ENCODE measurements around the gene SLC15A4. TPM values are rescaled to one million over a fixed set of nuclear protein-coding genes. Genes with fewer than 3 reads are reported as not detected.

Gene SLC15A4
- total and polyA plus RNA-seq, 2 of the 13 experiments (the other 11 are each of a cell fraction or from before 2014, with no cell fraction given): 17.3 to 22.7 TPM

DNA sequence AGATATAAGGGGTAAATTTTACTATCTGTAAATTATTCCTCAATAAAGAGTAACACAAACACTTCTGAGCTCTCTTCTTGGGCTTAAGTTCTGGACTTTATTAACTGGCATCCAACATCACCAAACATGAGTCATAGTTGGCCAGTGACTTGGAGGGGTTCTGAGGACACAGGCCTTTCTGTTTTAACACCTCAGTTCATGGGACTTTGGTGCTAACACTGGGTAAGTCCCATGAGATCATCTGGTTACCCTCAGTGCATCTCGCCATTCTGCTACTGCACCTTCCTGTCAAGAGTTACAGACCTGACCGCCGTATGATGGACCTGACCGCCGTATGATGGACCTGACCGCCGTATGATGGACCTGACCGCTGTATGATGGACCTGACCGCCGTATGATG, 9.9 kb downstream of the SLC15A4 start (continued):
- TF ChIP-seq ATF7-NPFF (CRISPR knock-in tag; IDR thresholded peaks at IDR 0.05; ENCODE audit: low read depth) (no peak), ZNF343 (CRISPR knock-in tag; IDR thresholded peaks at IDR 0.05) (no peak), TP53 (CRISPR knock-in tag; conservative IDR thresholded peaks at IDR 0.05) (no peak), ZNF543 (CRISPR knock-in tag; IDR thresholded peaks at IDR 0.05) (no peak)
- TF ChIP-seq, protein P1, sequence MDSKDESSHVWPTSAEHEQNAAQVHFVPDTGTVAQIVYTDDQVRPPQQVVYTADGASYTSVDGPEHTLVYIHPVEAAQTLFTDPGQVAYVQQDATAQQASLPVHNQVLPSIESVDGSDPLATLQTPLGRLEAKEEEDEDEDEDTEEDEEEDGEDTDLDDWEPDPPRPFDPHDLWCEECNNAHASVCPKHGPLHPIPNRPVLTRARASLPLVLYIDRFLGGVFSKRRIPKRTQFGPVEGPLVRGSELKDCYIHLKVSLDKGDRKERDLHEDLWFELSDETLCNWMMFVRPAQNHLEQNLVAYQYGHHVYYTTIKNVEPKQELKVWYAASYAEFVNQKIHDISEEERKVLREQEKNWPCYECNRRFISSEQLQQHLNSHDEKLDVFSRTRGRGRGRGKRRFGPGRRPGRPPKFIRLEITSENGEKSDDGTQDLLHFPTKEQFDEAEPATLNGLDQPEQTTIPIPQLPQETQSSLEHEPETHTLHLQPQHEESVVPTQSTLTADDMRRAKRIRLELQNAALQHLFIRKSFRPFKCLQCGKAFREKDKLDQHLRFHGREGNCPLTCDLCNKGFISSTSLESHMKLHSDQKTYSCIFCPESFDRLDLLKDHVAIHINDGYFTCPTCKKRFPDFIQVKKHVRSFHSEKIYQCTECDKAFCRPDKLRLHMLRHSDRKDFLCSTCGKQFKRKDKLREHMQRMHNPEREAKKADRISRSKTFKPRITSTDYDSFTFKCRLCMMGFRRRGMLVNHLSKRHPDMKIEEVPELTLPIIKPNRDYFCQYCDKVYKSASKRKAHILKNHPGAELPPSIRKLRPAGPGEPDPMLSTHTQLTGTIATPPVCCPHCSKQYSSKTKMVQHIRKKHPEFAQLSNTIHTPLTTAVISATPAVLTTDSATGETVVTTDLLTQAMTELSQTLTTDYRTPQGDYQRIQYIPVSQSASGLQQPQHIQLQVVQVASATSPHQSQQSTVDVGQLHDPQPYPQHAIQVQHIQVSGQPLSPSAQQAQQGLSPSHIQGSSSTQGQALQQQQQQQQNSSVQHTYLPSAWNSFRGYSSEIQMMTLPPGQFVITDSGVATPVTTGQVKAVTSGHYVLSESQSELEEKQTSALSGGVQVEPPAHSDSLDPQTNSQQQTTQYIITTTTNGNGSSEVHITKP (CRISPR knock-in tag; IDR thresholded peaks at IDR 0.05; ENCODE audit: low read depth): no peak
- TF ChIP-seq, protein P2, sequence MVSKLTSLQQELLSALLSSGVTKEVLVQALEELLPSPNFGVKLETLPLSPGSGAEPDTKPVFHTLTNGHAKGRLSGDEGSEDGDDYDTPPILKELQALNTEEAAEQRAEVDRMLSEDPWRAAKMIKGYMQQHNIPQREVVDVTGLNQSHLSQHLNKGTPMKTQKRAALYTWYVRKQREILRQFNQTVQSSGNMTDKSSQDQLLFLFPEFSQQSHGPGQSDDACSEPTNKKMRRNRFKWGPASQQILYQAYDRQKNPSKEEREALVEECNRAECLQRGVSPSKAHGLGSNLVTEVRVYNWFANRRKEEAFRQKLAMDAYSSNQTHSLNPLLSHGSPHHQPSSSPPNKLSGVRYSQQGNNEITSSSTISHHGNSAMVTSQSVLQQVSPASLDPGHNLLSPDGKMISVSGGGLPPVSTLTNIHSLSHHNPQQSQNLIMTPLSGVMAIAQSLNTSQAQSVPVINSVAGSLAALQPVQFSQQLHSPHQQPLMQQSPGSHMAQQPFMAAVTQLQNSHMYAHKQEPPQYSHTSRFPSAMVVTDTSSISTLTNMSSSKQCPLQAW (CRISPR knock-in tag; IDR thresholded peaks at IDR 0.05): no peak
- TF ChIP-seq, protein P3, sequence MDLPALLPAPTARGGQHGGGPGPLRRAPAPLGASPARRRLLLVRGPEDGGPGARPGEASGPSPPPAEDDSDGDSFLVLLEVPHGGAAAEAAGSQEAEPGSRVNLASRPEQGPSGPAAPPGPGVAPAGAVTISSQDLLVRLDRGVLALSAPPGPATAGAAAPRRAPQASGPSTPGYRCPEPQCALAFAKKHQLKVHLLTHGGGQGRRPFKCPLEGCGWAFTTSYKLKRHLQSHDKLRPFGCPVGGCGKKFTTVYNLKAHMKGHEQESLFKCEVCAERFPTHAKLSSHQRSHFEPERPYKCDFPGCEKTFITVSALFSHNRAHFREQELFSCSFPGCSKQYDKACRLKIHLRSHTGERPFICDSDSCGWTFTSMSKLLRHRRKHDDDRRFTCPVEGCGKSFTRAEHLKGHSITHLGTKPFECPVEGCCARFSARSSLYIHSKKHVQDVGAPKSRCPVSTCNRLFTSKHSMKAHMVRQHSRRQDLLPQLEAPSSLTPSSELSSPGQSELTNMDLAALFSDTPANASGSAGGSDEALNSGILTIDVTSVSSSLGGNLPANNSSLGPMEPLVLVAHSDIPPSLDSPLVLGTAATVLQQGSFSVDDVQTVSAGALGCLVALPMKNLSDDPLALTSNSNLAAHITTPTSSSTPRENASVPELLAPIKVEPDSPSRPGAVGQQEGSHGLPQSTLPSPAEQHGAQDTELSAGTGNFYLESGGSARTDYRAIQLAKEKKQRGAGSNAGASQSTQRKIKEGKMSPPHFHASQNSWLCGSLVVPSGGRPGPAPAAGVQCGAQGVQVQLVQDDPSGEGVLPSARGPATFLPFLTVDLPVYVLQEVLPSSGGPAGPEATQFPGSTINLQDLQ (CRISPR knock-in tag; IDR thresholded peaks at IDR 0.05): no peak
